Erythroblast (primary cell): ENCODE measurements around the gene REG3G.
"Not testable (repeated sequence)": the region's sequence is repeated elsewhere in the genome, so short reads cannot be mapped to it uniquely, and the experiment has no call there.

ENCODE experiments used
- GATA1 ChIP-seq: IDR thresholded peaks from 2 replicates; pipeline ENCODE4 v1.6.1; 2011; ENCODE audit warnings: low read depth, mild to moderate bottlenecking, control low read depth, low read length, moderate library complexity
- POLR2A ChIP-seq: IDR thresholded peaks from 2 replicates; pipeline ENCODE4 v1.6.1; 2011; ENCODE audit warnings: mild to moderate bottlenecking, low read length

GRCh38 chr2:79053486-79053885, 28.0 kb downstream of the REG3G start:
- not testable (repeated sequence) for TF ChIP-seq POLR2A, GATA1
